Right renal cortex interstitium (tissue), 3 donors: Measurements from ENCODE around the gene CCM2L. TPM values are rescaled to one million over a fixed set of nuclear protein-coding genes. Genes with fewer than 3 reads are reported as not detected.

Source experiments
- DNase-seq, 3 donors: peaks; one replicate each; pipeline ENCODE4 v3.0.0-alpha.2; 2013; ENCODE audit warnings: low read depth in 3 of 3, low spot score in 2 of 3
- polyA plus RNA-seq, 3 donors: library from polyadenylated mRNA; unstranded; fragments of 120-200 nt; gene quantifications; one replicate each; pipeline ENCODE4 v1.2.1, GENCODE V29; 2013; ENCODE audit not compliant: insufficient read length in 3 of 3

CCM2L gene
- polyA plus RNA-seq, 3 donors = 6.3 to 6.4 (median 6.3) TPM

- no peak for DNase-seq
These were observed 43.4 kb downstream of the CCM2L start for GRCh38 chr20:32053648-32054047.

GRCh38 chr20:32056708-32057483 lies 46.7 kb downstream of the CCM2L start:
- DNase-seq = no peak

- no peak for DNase-seq
These were observed 47.5 kb downstream of the CCM2L start for GRCh38 chr20:32057656-32058184.

- DNase-seq = no peak
These were observed 49.0 kb downstream of the CCM2L start for GRCh38 chr20:32059189-32059588.

GRCh38 chr20:32062776-32063170 lies 52.5 kb downstream of the CCM2L start:
- no peak for DNase-seq

GRCh38 chr20:32063695-32064094 lies 53.5 kb downstream of the CCM2L start:
- no peak for DNase-seq

- peak in 1 of 3 donors; percentile 25 for DNase-seq
These were observed 54.4 kb downstream of the CCM2L start for GRCh38 chr20:32064667-32065066.

GRCh38 chr20:32067234-32067821 lies 57.1 kb downstream of the CCM2L start:
- no peak for DNase-seq

- DNase-seq = no peak
These were observed 57.9 kb downstream of the CCM2L start for GRCh38 chr20:32068174-32068573.

GRCh38 chr20:32069711-32070110 lies 59.5 kb downstream of the CCM2L start:
- no peak for DNase-seq

GRCh38 chr20:32070282-32070681 lies 60.0 kb downstream of the CCM2L start:
- DNase-seq = no peak

GRCh38 chr20:32070690-32071213 lies 60.5 kb downstream of the CCM2L start:
- DNase-seq = no peak

GRCh38 chr20:32071395-32072167 lies 61.3 kb downstream of the CCM2L start:
- no peak for DNase-seq

GRCh38 chr20:32072168-32072750 lies 62.0 kb downstream of the CCM2L start:
- no peak for DNase-seq

- DNase-seq = no peak
These were observed 65.3 kb downstream of the CCM2L start for GRCh38 chr20:32075534-32075933.

- DNase-seq = no peak
These were observed 67.0 kb downstream of the CCM2L start for GRCh38 chr20:32077190-32077589.

- no peak for DNase-seq
These were observed 68.1 kb downstream of the CCM2L start for GRCh38 chr20:32078322-32078721.

GRCh38 chr20:32078791-32079190 lies 68.6 kb downstream of the CCM2L start:
- no peak for DNase-seq

- DNase-seq = no peak
These were observed 69.4 kb downstream of the CCM2L start for GRCh38 chr20:32079655-32080109.

GRCh38 chr20:32080783-32081182 lies 70.5 kb downstream of the CCM2L start:
- DNase-seq = no peak
